Lung microvascular endothelial cell (primary cell): ENCODE data around the gene RNF222. TPM values are rescaled to one million over a fixed set of nuclear protein-coding genes. Genes with fewer than 3 reads are reported as not detected.

Experiments used
- DNase-seq, 2 donors: peaks; one replicate each; pipeline versions ENCODE4 v3.0.0 to v3.0.0-alpha.2; 2010; ENCODE audit warnings: low read depth in 2 of 2
- total RNA-seq: library from RNA; depleted of rRNA; stranded (reverse); fragments of >200 nt; gene quantifications from 2 replicates; pipeline ENCODE4 v1.2.1, GENCODE V29; 2014

Gene RNF222
- total RNA-seq, 1 donor from 2014 or later, result under 0.01 TPM

DNA sequence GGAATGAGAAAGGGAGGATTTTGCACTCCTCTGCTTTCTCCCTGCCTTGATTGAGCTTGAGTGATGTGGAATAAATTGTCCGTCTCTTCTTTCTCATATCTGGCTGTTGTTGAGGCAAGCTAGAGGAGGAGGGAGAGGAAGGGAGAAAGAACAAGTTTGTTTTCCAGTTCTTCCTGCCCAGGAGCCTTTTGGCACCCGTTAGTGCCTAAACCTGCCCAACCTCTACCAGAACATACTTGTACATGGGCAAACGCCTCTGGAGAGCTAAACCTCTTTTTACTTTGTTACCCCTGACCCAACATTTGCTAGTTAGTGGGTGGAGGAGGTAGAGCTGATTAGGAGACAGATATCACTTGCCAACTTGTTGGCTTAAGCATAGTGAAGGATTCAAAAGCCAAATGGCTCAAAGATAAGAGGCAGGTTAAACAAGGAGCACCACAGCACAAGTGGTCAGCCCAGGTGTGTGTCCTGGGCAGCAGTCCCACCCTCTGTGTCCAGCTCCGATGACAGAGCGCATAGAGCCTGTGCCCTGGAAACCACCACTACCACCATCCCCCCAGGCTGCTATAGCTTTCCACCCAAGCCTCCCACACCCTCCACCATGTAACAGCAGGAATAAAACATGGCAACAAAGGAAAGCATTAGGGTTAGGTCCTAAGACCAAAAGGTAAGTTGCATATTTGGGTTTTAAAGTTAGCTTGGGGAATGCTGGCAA is 51.5 kb downstream of the RNF222 start:
- no peak for DNase-seq

DNA sequence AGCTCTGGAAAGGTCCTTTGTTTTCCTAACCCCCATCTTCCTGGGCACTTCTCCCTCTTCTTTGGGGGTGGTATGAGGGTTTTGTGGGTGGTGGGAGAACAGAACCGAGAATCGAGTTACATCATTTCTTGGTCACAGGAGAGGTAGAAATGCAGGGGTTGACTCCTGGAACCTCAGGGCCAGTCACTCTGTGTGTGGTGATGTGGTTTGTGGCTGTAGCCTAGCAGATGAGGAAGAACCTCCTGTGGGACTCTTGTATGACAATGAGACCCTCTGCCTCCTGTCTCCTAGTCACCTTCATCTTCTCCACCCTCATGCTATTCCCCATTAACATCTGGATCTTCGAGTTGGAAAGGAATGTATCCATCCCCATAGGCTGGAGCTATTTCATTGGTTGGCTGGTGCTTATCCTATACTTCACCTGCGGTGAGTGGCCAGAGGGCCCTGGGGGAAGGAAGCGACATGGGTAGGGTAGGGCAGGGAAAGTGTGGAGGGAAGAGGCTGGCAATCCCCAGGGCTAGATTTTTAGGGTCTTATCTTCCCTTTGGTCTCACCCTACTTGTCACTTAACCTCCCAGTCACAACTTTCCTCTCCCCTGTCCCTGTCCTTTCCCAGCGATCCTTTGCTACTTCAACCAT is 52.5 kb downstream of the RNF222 start:
- DNase-seq, result no peak

DNA sequence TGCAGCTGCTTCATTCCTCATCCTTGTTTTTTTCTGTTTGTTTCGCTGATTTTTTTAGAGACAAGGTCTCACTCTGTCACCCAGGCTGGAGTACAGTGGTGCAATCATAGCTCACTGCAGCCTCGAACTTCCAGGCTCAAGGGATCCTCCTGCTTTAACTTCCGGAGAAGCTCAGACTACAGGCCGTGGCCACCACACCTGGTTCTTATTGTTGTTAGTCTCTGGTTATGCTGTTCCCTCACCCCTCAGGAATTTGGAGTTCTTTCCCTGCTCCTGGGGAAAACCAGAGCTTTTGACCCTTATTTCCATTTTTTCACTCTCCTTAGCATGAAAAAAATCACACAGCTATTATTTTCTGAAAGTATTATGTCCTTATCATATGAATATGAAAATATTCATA is 56.2 kb downstream of the RNF222 start:
- DNase-seq, result no peak

Other genes with a start within 250 kb of the RNF222 start
- 5.2 and 10.7 TPM in 2 replicates for gene PER1, start 245.4 kb downstream of the RNF222 start, total RNA-seq
- gene VAMP2, start 234.9 kb downstream of the RNF222 start, total RNA-seq, result 2.8 and 4.6 TPM in 2 replicates
- gene TMEM107, start 221.4 kb downstream of the RNF222 start, total RNA-seq, result 21.2 and 21.6 TPM in 2 replicates
- 7.8 and 8.9 TPM in 2 replicates for gene BORCS6, start 207.6 kb downstream of the RNF222 start, total RNA-seq
- 4.4 and 16.6 TPM in 2 replicates for gene AURKB, start 187.3 kb downstream of the RNF222 start, total RNA-seq
- gene CTC1, start 149.8 kb downstream of the RNF222 start, total RNA-seq, result 3.5 and 7.1 TPM in 2 replicates
- 12.7 and 15.0 TPM in 2 replicates for gene PFAS, start 148.5 kb downstream of the RNF222 start, total RNA-seq
- gene RANGRF, start 109.2 kb downstream of the RNF222 start, total RNA-seq, result 9.2 and 9.7 TPM in 2 replicates
- gene SLC25A35, start 102.4 kb downstream of the RNF222 start, total RNA-seq, result 0.22 and 0.40 TPM in 2 replicates
- 6.7 and 8.1 TPM in 2 replicates for gene ARHGEF15, start 87.6 kb downstream of the RNF222 start, total RNA-seq
- not detected in 2 replicates for gene ODF4, start 58.0 kb downstream of the RNF222 start, total RNA-seq
- gene RPL26, start 14.6 kb downstream of the RNF222 start, total RNA-seq, result 3,049 and 3,358 TPM in 2 replicates
- gene NDEL1, start 38.1 kb upstream of the RNF222 start, total RNA-seq, result 24.2 and 42.9 TPM in 2 replicates
- 245 and 287 TPM in 2 replicates for gene MYH10, start 232.9 kb upstream of the RNF222 start, total RNA-seq